Neural progenitor cell (in vitro differentiated cells): ENCODE results near the gene ADAP2. TPM values are rescaled to one million over a fixed set of nuclear protein-coding genes. Genes with fewer than 3 reads are reported as not detected.
"Not testable (repeated sequence)": the region's sequence is repeated elsewhere in the genome, so short reads cannot be mapped to it uniquely, and the experiment has no call there.

ENCODE experiments used
- DNase-seq: peaks from one replicate; pipeline ENCODE4 v3.0.0-alpha.2; 2016; ENCODE audit warnings: low spot score
- H2AFZ ChIP-seq: fragments of 200-600 bp; sonication (generic); replicated peaks from 2 replicates; pipeline ENCODE4 v1.6.1; 2016; ENCODE audit warnings: antibody characterized with exemption
- H3F3A ChIP-seq: fragments of 200-600 bp; sonication (generic); 2 replicates; pipeline ENCODE4 v1.6.1; 2016; ENCODE audit warnings: antibody characterized with exemption, low read depth
- H3K27ac ChIP-seq: fragments of 200-600 bp; sonication (generic); 2 replicates; pipeline ENCODE4 v1.5.1; 2016; ENCODE audit warnings: mild to moderate bottlenecking
- H3K27me3 ChIP-seq: fragments of 200-600 bp; sonication (generic); 2 replicates; pipeline ENCODE4 v1.6.1; 2016; ENCODE audit warnings: mild to moderate bottlenecking, moderate library complexity
- H3K36me3 ChIP-seq: fragments of 200-600 bp; sonication (generic); 2 replicates; pipeline ENCODE4 v1.5.1; 2016
- H3K4me1 ChIP-seq: fragments of 200-600 bp; sonication (generic); 2 replicates; pipeline ENCODE4 v1.6.1; 2016; ENCODE audit warnings: mixed run types
- H3K4me2 ChIP-seq: fragments of 200-600 bp; sonication (generic); 2 replicates; pipeline ENCODE4 v1.6.1; 2016
- H3K4me3 ChIP-seq: fragments of 200-600 bp; sonication (generic); 2 replicates; pipeline ENCODE4 v1.5.1; 2016
- H3K79me2 ChIP-seq: fragments of 200-600 bp; sonication (generic); 2 replicates; pipeline ENCODE4 v1.6.1; 2016; ENCODE audit warnings: low read depth
- H3K9ac ChIP-seq: fragments of 200-600 bp; sonication (generic); 2 replicates; pipeline ENCODE4 v1.6.1; 2016
- H3K9me3 ChIP-seq: fragments of 200-600 bp; sonication (generic); 2 replicates; pipeline ENCODE4 v1.5.1; 2016; ENCODE audit warnings: low read depth
- H4K20me1 ChIP-seq: fragments of 200-600 bp; sonication (generic); 2 replicates; pipeline ENCODE4 v1.6.1; 2016; ENCODE audit warnings: low read depth
- H3K27ac Mint-ChIP-seq: 3 replicates; pipeline ENCODE4 v1.8.0; 2021; ENCODE audit warnings: mixed read lengths
- H3K27me3 Mint-ChIP-seq: 2 replicates; pipeline ENCODE4 v1.8.0; 2022; ENCODE audit warnings: low read depth, mild to moderate bottlenecking, inconsistent platforms, moderate library complexity, mixed read lengths; ENCODE audit not compliant: insufficient read depth
- H3K36me3 Mint-ChIP-seq: 3 replicates; pipeline ENCODE4 v1.8.0; 2021; ENCODE audit warnings: mixed read lengths
- H3K4me1 Mint-ChIP-seq: 3 replicates; pipeline ENCODE4 v1.8.0; 2021; ENCODE audit warnings: mixed read lengths
- H3K4me3 Mint-ChIP-seq: 3 replicates; pipeline ENCODE4 v1.8.0; 2021; ENCODE audit warnings: mild to moderate bottlenecking, moderate library complexity, mixed read lengths
- H3K9me3 Mint-ChIP-seq: 3 replicates; pipeline ENCODE4 v1.8.0; 2020; ENCODE audit warnings: mixed read lengths
- EZH2 ChIP-seq: fragments of 200-600 bp; sonication (generic); IDR thresholded peaks from 2 replicates; pipeline ENCODE4 v1.6.1; 2017; ENCODE audit warnings: antibody characterized with exemption, mild to moderate bottlenecking, moderate library complexity
- EZH2phosphoT487 ChIP-seq: fragments of 200-600 bp; sonication (generic); IDR thresholded peaks from 2 replicates; pipeline ENCODE4 v1.6.1; 2017; ENCODE audit warnings: antibody characterized with exemption
- total RNA-seq: library from RNA; depleted of rRNA; stranded (reverse); fragments of >200 nt; gene quantifications from 2 replicates; pipeline ENCODE4 v1.2.3, GENCODE V29; 2015; ENCODE audit warnings: low replicate concordance
- TF ChIP-seq, protein P1 (sequence below): fragments of 200-600 bp; sonication (generic); IDR thresholded peaks from 2 replicates; pipeline ENCODE4 v1.5.1; 2017; ENCODE audit warnings: antibody characterized with exemption, mild to moderate bottlenecking

ADAP2 gene
- total RNA-seq, 1 donor from 2014 or later, result 0.99 TPM

DNA sequence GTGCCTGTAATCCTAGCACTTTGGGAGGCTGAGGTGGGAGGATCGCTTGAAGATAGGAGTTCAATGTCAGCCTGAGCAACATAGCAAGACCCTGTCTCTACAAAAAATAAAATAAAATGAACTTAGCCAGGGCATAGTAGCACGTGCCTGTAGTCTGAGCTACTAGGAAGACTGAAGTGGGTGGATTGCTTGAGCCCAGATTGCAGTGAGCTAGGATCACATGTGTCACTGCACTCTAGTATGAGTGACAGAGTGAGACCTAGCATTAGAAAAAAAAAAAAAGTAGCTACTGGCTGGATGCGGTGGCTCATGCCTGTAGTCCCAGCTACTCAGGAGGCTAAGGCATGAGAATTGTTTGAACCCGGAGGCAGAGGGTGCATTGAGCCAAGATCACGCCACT, 6.0 kb downstream of the ADAP2 start:
- no peaks in the 10 kb centered on the region for H3K9me3 Mint-ChIP-seq
- H3K27me3 Mint-ChIP-seq, result peaks cover 29% of the 10 kb centered on the region
- no peaks in the 10 kb centered on the region for H3K79me2 ChIP-seq
- H3F3A ChIP-seq, result no peaks in the 10 kb centered on the region
- H3K4me2 ChIP-seq, result no peak overlapping the region
- H3K36me3 Mint-ChIP-seq, result no peaks in the 10 kb centered on the region
- no peak overlapping the region for H3K27ac ChIP-seq
- peaks cover 6% of the 10 kb centered on the region for H3K4me1 Mint-ChIP-seq
- no peak overlapping the region for H3K4me3 ChIP-seq
- H3K36me3 ChIP-seq, result no peaks in the 10 kb centered on the region
- no peak for TF ChIP-seq EZH2
- TF ChIP-seq, protein P1, sequence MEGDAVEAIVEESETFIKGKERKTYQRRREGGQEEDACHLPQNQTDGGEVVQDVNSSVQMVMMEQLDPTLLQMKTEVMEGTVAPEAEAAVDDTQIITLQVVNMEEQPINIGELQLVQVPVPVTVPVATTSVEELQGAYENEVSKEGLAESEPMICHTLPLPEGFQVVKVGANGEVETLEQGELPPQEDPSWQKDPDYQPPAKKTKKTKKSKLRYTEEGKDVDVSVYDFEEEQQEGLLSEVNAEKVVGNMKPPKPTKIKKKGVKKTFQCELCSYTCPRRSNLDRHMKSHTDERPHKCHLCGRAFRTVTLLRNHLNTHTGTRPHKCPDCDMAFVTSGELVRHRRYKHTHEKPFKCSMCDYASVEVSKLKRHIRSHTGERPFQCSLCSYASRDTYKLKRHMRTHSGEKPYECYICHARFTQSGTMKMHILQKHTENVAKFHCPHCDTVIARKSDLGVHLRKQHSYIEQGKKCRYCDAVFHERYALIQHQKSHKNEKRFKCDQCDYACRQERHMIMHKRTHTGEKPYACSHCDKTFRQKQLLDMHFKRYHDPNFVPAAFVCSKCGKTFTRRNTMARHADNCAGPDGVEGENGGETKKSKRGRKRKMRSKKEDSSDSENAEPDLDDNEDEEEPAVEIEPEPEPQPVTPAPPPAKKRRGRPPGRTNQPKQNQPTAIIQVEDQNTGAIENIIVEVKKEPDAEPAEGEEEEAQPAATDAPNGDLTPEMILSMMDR, result no peak
- TF ChIP-seq EZH2phosphoT487, result no peak
- H3K4me3 Mint-ChIP-seq, result no peak overlapping the region
- H3K27me3 ChIP-seq, result peaks cover 31% of the 10 kb centered on the region
- no peak overlapping the region for H2AFZ ChIP-seq
- DNase-seq, result no peak
- no peaks in the 10 kb centered on the region for H4K20me1 ChIP-seq
- H3K9me3 ChIP-seq, result no peaks in the 10 kb centered on the region
- H3K27ac Mint-ChIP-seq, result no peak overlapping the region
- H3K9ac ChIP-seq, result no peak overlapping the region
- H3K4me1 ChIP-seq, result no peaks in the 10 kb centered on the region

DNA sequence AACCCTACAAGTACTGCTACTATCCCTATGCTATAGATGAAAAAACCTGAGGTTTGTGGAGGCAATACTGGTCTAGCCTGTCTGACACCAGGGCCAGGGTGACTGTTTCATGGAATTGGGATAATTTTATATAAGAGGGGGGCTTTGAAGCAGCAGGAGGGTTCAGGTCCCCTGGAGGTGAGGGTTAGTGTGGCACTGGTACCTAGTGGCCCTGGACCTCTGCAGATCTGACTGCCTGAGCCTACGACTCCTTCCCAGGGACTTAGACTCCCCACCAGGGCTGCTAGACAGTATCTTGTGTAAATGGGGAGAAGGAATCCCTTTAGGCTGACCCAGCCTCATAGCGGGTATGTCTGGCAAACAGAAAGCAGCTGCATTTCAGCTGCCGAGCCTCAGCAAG, 6.8 kb downstream of the ADAP2 start:
- Mint-ChIP-seq H3K9me3 (no peaks in the 10 kb centered on the region), H3K27me3 (peaks cover 21% of the 10 kb centered on the region), H3K4me3 (no peak overlapping the region), H3K36me3 (no peaks in the 10 kb centered on the region), H3K27ac (no peak overlapping the region), H3K4me1 (peaks cover 4% of the 10 kb centered on the region)
- Histone ChIP-seq H3K4me2 (no peak overlapping the region), H4K20me1 (no peaks in the 10 kb centered on the region), H3F3A (no peaks in the 10 kb centered on the region), H2AFZ (no peak overlapping the region), H3K36me3 (no peaks in the 10 kb centered on the region), H3K27me3 (peaks cover 23% of the 10 kb centered on the region), H3K4me1 (no peaks in the 10 kb centered on the region), H3K9me3 (no peaks in the 10 kb centered on the region), H3K4me3 (no peak overlapping the region), H3K79me2 (no peaks in the 10 kb centered on the region), H3K27ac (no peak overlapping the region), H3K9ac (no peak overlapping the region)
- TF ChIP-seq EZH2phosphoT487, result no peak
- TF ChIP-seq, protein P1, result no peak
- no peak for TF ChIP-seq EZH2
- no peak for DNase-seq

DNA sequence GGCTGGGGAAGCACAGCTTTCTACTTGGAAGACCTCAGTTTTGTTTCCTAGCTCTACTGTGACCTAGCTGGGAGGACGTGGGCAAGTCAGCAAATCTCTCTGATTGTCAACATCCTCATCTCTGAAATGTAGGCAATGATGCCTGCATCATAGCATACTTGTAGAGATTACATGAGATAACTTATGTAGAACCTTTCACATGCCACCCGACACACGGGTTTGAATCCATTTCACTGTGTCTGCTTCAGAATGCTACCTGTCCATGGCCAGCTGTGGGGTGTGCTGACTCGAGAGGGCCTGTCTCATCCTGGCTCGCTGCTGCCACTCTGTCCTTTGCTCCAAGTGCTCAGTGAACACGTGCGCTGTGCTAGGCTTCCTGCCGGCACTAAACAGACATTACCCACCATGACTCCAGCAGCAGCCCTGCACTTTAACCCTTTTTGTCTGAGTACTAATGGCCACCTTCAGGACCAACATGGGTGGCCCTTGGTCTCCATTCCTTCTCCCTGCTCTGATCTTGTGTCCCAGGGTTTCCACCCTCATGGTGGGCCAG, 7.4 kb downstream of the ADAP2 start:
- H3K4me1 ChIP-seq, result no peaks in the 10 kb centered on the region
- no peak overlapping the region for H3K4me3 Mint-ChIP-seq
- no peaks in the 10 kb centered on the region for H3K36me3 ChIP-seq
- H3K27me3 Mint-ChIP-seq, result peaks cover 17% of the 10 kb centered on the region
- H3K27me3 ChIP-seq, result peaks cover 17% of the 10 kb centered on the region
- H3F3A ChIP-seq, result no peaks in the 10 kb centered on the region
- no peaks in the 10 kb centered on the region for H3K36me3 Mint-ChIP-seq
- no peaks in the 10 kb centered on the region for H3K9me3 ChIP-seq
- no peaks in the 10 kb centered on the region for H3K79me2 ChIP-seq
- no peak overlapping the region for H3K9ac ChIP-seq
- H3K9me3 Mint-ChIP-seq, result no peaks in the 10 kb centered on the region
- H3K27ac Mint-ChIP-seq, result no peak overlapping the region
- H2AFZ ChIP-seq, result no peak overlapping the region
- H3K4me2 ChIP-seq, result no peak overlapping the region
- TF ChIP-seq, protein P1, result no peak
- TF ChIP-seq EZH2 (no peak), EZH2phosphoT487 (no peak)
- no peak for DNase-seq
- H4K20me1 ChIP-seq, result no peaks in the 10 kb centered on the region
- H3K27ac ChIP-seq, result no peak overlapping the region
- no peak overlapping the region for H3K4me3 ChIP-seq
- peaks cover 4% of the 10 kb centered on the region for H3K4me1 Mint-ChIP-seq

DNA sequence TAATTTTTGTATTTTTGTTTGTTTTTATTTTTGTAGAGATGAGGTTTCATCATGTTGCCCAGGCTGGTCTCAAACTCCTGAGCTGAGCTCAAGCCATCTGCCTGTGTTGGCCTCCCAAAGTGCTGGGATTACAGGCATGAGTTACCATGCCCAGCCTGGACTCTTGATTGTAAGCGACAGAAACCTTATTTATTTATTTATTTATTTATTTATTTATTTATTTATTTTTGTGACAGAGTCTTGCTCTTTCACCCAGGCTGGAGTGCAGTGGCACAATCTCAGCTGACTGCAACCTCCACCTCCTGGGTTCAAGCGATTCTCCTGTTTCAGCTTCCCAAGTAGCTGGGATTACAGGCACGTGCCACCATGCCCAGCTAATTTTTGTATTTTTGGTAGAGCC, 8.1 kb downstream of the ADAP2 start:
- H3K4me3 ChIP-seq, DNase-seq, H3K36me3 Mint-ChIP-seq, H3K27ac ChIP-seq, H4K20me1 ChIP-seq, H3F3A ChIP-seq, H3K4me1 Mint-ChIP-seq, H3K27ac Mint-ChIP-seq, H3K36me3 ChIP-seq, H3K4me1 ChIP-seq, H3K9me3 ChIP-seq, H2AFZ ChIP-seq, H3K4me2 ChIP-seq, H3K4me3 Mint-ChIP-seq, H3K9ac ChIP-seq, H3K9me3 Mint-ChIP-seq, H3K79me2 ChIP-seq: not testable (repeated sequence)
- peaks cover 13% of the 10 kb centered on the region for H3K27me3 Mint-ChIP-seq
- H3K27me3 ChIP-seq, result peaks cover 10% of the 10 kb centered on the region
